ENCODE data around the gene GLO1.

Gene GLO1

DNA sequence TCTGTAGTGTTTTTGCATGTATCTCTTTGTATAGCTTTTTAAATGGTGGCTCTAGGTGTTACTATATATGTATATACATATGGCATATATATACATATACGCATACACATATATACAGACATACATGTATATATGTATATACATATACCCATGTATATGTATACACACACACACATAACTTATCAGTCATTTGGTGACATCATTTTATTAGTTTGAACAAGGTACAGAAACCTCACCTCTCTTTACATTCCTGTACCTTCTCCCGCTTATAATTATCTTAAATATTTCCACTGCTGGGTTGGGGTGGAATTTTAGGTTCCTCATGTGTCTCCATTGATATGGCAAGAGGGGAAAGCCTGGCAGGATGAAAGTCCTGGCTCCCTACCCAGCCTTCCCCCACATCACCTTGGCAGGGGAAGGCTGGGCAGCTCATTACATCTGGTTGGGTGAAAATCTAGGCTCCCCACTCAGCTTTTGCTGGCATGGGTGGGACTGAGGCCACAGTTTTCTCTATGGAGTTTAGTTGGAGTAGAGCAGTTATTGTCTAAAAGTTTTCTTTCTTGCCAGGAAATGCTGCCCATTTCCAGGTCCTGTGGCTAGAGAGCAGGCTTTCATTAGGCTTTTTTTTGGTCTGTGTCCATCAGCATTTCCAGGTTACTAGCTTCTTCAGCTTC, 7.6 kb downstream of the GLO1 start:
- TF ChIP-seq, protein P1, sequence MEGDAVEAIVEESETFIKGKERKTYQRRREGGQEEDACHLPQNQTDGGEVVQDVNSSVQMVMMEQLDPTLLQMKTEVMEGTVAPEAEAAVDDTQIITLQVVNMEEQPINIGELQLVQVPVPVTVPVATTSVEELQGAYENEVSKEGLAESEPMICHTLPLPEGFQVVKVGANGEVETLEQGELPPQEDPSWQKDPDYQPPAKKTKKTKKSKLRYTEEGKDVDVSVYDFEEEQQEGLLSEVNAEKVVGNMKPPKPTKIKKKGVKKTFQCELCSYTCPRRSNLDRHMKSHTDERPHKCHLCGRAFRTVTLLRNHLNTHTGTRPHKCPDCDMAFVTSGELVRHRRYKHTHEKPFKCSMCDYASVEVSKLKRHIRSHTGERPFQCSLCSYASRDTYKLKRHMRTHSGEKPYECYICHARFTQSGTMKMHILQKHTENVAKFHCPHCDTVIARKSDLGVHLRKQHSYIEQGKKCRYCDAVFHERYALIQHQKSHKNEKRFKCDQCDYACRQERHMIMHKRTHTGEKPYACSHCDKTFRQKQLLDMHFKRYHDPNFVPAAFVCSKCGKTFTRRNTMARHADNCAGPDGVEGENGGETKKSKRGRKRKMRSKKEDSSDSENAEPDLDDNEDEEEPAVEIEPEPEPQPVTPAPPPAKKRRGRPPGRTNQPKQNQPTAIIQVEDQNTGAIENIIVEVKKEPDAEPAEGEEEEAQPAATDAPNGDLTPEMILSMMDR (IDR thresholded peaks at IDR 0.05; ENCODE audit: low read depth, low read length), result no peak
- no peak overlapping the region for H3K4me3 ChIP-seq (ENCODE audit: low read depth, low read length)

GRCh38 chr6:38688579-38689087, 14.3 kb downstream of the GLO1 start:
- TF ChIP-seq, protein P1 (IDR thresholded peaks at IDR 0.05; ENCODE audit: low read depth, low read length), result no peak
- H3K4me3 ChIP-seq (ENCODE audit: low read depth, low read length), result no peak overlapping the region

DNA sequence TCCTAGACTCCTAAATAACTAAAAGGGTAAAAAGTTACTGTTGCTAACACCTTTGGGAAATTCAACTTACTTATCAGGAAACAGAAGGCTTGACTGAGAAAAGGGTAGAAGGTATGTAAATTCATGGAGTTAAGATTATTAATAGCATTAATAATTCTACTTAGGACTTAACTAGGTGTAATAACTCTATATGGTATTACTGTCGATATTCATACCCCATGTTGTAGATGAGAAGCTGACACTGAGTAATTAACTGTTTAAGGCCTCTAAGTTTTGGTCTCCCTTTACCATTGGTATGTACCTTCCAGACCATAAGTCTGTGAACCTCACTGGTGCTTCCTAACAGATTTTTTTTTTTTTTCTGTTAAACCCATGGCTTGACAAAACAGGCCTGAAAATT, 15.4 kb downstream of the GLO1 start:
- TF ChIP-seq, protein P1 (IDR thresholded peaks at IDR 0.05; ENCODE audit: low read depth, low read length), result no peak
- H3K4me3 ChIP-seq (ENCODE audit: low read depth, low read length), result no peak overlapping the region

- TF ChIP-seq, protein P1 (IDR thresholded peaks at IDR 0.05; ENCODE audit: low read depth, low read length), result no peak
- H3K4me3 ChIP-seq (ENCODE audit: low read depth, low read length), result no peak overlapping the region
These were observed 15.9 kb downstream of the GLO1 start for GRCh38 chr6:38687043-38687353.

DNA sequence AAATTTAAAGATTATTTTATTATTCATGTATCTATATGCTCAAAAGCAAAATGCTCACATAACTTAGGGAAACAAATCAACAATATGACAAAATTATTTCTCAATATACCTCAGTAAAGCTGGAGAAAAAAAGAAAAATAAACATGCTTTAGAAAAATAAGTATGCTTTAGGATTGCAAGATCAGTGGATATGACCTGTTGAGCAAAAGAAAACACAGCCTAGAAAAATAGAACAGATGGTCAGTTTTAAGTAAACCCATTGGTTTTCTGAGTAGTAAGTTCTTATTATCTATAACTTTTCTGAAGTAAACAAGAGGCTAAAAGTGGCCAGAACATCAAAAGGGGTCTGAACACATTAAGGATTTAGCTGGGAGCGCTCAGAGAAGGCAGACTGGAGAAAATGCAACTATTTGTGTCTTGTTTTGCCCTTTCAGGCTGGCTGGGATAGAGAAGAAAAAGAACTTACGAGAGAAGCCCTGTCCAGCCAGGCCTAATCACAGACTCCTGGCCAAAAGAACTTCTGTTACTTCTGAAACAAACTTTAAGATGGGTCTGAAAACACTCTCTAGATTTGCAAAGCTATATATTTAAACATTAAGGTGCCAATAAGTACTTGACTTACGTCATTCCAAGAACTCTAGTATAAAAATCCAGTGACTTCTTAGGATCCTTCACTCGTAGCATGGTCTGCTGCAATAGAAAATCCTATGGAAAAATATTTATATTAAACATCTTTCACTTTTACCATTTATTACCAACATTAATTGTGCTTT, 16.5 kb downstream of the GLO1 start:
- H3K4me3 ChIP-seq (ENCODE audit: low read depth, low read length), result no peak overlapping the region
- TF ChIP-seq, protein P1 (IDR thresholded peaks at IDR 0.05; ENCODE audit: low read depth, low read length), result no peak

- TF ChIP-seq, protein P1 (IDR thresholded peaks at IDR 0.05; ENCODE audit: low read depth, low read length), result no peak
These were observed 18.0 kb downstream of the GLO1 start for GRCh38 chr6:38684904-38685303.

DNA sequence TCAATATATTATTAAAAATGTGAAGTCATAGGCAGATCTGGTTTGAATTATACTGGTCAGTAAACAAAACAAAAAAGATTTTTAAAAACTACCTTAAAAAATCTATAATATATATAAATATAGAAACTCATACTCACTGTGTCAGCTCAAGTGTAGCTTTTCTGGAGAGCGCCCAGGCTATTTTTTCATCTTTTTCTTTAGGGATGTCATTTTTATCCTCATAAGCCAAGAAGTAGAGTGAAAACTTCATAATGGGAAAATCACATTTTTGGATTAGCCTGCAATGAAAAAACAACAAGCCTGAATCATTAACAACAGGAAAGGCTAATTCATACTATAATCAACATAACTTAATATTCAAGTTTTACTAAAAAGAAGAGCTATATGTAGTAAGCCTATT, 18.7 kb downstream of the GLO1 start:
- no peak overlapping the region for H3K4me3 ChIP-seq (ENCODE audit: low read depth, low read length)
- TF ChIP-seq, protein P1 (IDR thresholded peaks at IDR 0.05; ENCODE audit: low read depth, low read length), result no peak

More at GRCh38 chr6:38684904-38685303, 18.0 kb downstream of the GLO1 start:
- H3K4me3 ChIP-seq (ENCODE audit: low read depth, low read length), result no peak overlapping the region

Measured in WI38 (cell line).